Caco-2 (cell line): ENCODE results near the gene NEDD4L. TPM values are rescaled to one million over a fixed set of nuclear protein-coding genes. Genes with fewer than 3 reads are reported as not detected.

Source experiments
- BruUV-seq: library from RNA; stranded (reverse); fragments of 400-500 nt; replicated peaks from 2 replicates; lab custom pipeline; 2021; lab: Mats Ljungman, UMichigan
- CTCF ChIA-PET: fragments of 300-600 bp; sonication (Branson Sonifier 250); formaldehyde crosslinking; loops from one replicate; lab custom pipeline; 2022; ENCODE audit warnings: antibody characterized with exemption; lab: Charles Lee
- POLR2A ChIA-PET: fragments of 300-600 bp; sonication (Branson Sonifier 250); formaldehyde crosslinking; loops from one replicate; lab custom pipeline; 2022; ENCODE audit warnings: antibody characterized with exemption; lab: Charles Lee
- DNase-seq, 2 experiments: peaks; one replicate each; pipeline versions ENCODE4 v3.0.0 to v3.0.0-alpha.2; 2020 to 2022
- H3K27me3 ChIP-seq: replicated peaks from 2 replicates; pipeline ENCODE4 v1.6.0; 2011; ENCODE audit warnings: low read length; ENCODE audit not compliant: control insufficient read depth, insufficient read depth
- H3K36me3 ChIP-seq: 2 replicates; pipeline ENCODE4 v1.5.1; 2011; ENCODE audit warnings: low read length; ENCODE audit not compliant: control insufficient read depth, insufficient read depth
- H3K4me1 ChIP-seq: fragments of 250-450 bp; sonication (Bioruptor Pico); 2 replicates; pipeline ENCODE4 v1.5.1; 2020; ENCODE audit warnings: mild to moderate bottlenecking
- H3K4me3 ChIP-seq: 2 replicates; pipeline ENCODE4 v1.5.1; 2011; ENCODE audit warnings: low read depth, mild to moderate bottlenecking, control low read depth, low read length
- H3K9me3 ChIP-seq: fragments of 250-450 bp; sonication (Bioruptor Pico); 2 replicates; pipeline ENCODE4 v1.5.1; 2020; ENCODE audit warnings: mild to moderate bottlenecking, moderate library complexity
- H3K27ac Mint-ChIP-seq: one replicate; pipeline ENCODE4 v1.8.0; 2022; ENCODE audit warnings: mixed read lengths; ENCODE audit not compliant: unreplicated experiment
- H3K27me3 Mint-ChIP-seq: one replicate; pipeline ENCODE4 v1.8.0; 2022; ENCODE audit warnings: mixed read lengths; ENCODE audit not compliant: insufficient read depth, unreplicated experiment
- H3K36me3 Mint-ChIP-seq: one replicate; pipeline ENCODE4 v1.8.0; 2022; ENCODE audit warnings: mild to moderate bottlenecking, mixed read lengths; ENCODE audit not compliant: insufficient read depth, unreplicated experiment
- H3K4me1 Mint-ChIP-seq: one replicate; pipeline ENCODE4 v1.8.0; 2022; ENCODE audit warnings: low read depth, mixed read lengths; ENCODE audit not compliant: unreplicated experiment
- H3K4me3 Mint-ChIP-seq: one replicate; pipeline ENCODE4 v1.8.0; 2022; ENCODE audit warnings: mild to moderate bottlenecking, moderate library complexity, mixed read lengths; ENCODE audit not compliant: unreplicated experiment
- H3K9me3 Mint-ChIP-seq: one replicate; pipeline ENCODE4 v1.8.0; 2022; ENCODE audit warnings: mixed read lengths; ENCODE audit not compliant: unreplicated experiment
- intact Hi-C: fragments of 100-400 bp; cut with micrococcal nuclease; formaldehyde crosslinking; loops from one replicate; pipeline ENCODE4 v1.10.0; 2022; ENCODE audit not compliant: unreplicated experiment
- total RNA-seq: library from RNA; stranded (reverse); gene quantifications from 2 replicates; pipeline ENCODE4 v1.2.3, GENCODE V29; 2022
- TF ChIP-seq, protein P1 (sequence below), 2 experiments: fragments of 200-600 bp in 1 of 2; IDR thresholded peaks; 1 replicate in 1 of 2; 2 replicates in 1 of 2; pipeline versions ENCODE4 v1.5.1 to v1.8.0; 2011 to 2022; ENCODE audit warnings: antibody characterized with exemption in 1 of 2, control low read depth in 1 of 2, inconsistent platforms in 1 of 2, low read depth in 1 of 2, low read length in 1 of 2, mild to moderate bottlenecking in 1 of 2, moderate library complexity in 1 of 2; ENCODE audit not compliant: insufficient read depth in 1 of 2, severe bottlenecking in 1 of 2, unreplicated experiment in 1 of 2

Gene NEDD4L
- total RNA-seq, 1 experiment from 2014 or later = 85.4 TPM

DNA sequence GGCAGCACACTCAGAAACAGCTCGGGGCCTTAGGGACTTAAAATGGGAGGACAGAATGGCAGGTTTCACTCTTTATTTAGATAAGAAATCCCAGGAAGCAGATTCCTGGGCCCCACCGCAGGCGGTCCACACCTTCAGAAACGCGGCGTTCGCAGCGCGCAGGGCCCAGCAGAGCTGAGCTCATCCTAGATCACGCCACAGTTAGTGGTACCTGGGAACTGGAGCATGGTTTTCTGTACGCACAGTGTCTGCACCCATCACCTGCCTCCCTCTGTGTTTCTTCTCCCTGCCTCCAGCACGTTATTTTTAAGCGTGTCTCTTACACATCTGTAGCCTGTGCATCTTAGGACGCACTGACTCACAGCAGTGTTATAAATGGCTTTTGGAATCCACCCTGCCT is 342.8 kb downstream of the NEDD4L start:
- Mint-ChIP-seq H3K4me3 (no peak overlapping the region), H3K27ac (no peak overlapping the region), H3K9me3 (no peaks in the 10 kb centered on the region), H3K36me3 (peaks cover 38% of the 10 kb centered on the region), H3K27me3 (no peaks in the 10 kb centered on the region), H3K4me1 (no peaks in the 10 kb centered on the region)
- Histone ChIP-seq H3K27me3 (no peaks in the 10 kb centered on the region), H3K4me1 (no peaks in the 10 kb centered on the region), H3K9me3 (no peaks in the 10 kb centered on the region), H3K36me3 (no peaks in the 10 kb centered on the region; the same call in 1 of the 2 replicates), H3K4me3 (no peak overlapping the region)
- ChIA-PET POLR2A (no interaction called here), CTCF (no interaction called here)
- no TSS peak for BruUV-seq
- intact Hi-C loops = no loop called here
- DNase-seq = no peak
- TF ChIP-seq, protein P1, sequence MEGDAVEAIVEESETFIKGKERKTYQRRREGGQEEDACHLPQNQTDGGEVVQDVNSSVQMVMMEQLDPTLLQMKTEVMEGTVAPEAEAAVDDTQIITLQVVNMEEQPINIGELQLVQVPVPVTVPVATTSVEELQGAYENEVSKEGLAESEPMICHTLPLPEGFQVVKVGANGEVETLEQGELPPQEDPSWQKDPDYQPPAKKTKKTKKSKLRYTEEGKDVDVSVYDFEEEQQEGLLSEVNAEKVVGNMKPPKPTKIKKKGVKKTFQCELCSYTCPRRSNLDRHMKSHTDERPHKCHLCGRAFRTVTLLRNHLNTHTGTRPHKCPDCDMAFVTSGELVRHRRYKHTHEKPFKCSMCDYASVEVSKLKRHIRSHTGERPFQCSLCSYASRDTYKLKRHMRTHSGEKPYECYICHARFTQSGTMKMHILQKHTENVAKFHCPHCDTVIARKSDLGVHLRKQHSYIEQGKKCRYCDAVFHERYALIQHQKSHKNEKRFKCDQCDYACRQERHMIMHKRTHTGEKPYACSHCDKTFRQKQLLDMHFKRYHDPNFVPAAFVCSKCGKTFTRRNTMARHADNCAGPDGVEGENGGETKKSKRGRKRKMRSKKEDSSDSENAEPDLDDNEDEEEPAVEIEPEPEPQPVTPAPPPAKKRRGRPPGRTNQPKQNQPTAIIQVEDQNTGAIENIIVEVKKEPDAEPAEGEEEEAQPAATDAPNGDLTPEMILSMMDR (IDR thresholded peaks at IDR 0.05; ENCODE audit: insufficient read depth in 1 of 2, low read depth in 1 of 2, low read length in 1 of 2, severe bottlenecking in 1 of 2, unreplicated experiment in 1 of 2) = no peak

DNA sequence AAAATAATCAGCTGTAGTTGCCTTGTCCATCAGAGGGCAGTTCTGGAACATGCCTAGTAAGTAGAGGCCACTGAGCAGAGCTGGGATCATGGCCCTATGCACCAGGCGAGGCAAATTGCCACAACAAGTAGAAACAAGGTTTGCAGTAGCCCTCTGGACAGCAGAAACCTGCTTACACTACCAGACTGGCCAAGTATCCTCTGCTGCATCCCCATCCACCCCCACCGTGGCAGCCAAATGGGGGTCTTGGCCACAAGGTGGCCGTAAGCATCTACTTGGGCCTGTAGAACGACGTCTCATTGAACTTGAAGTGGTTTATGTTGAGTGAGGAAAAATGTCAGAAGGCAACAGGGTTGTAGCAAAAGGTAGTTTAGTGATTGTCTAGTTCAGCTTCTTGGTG is 343.7 kb downstream of the NEDD4L start:
- no peaks in the 10 kb centered on the region for H3K27me3 ChIP-seq
- no peaks in the 10 kb centered on the region for H3K4me1 ChIP-seq
- intact Hi-C loops = no loop called here
- ChIA-PET POLR2A (no interaction called here), CTCF (no interaction called here)
- H3K4me3 ChIP-seq = no peak overlapping the region
- no peaks in the 10 kb centered on the region; the same call in 1 of the 2 replicates for H3K36me3 ChIP-seq
- no peaks in the 10 kb centered on the region for H3K4me1 Mint-ChIP-seq
- no peaks in the 10 kb centered on the region for H3K9me3 ChIP-seq
- TF ChIP-seq, protein P1 (IDR thresholded peaks at IDR 0.05; ENCODE audit: insufficient read depth in 1 of 2, low read depth in 1 of 2, low read length in 1 of 2, severe bottlenecking in 1 of 2, unreplicated experiment in 1 of 2) = no peak
- H3K4me3 Mint-ChIP-seq = no peak overlapping the region
- H3K36me3 Mint-ChIP-seq = peaks cover 38% of the 10 kb centered on the region
- no peak overlapping the region for H3K27ac Mint-ChIP-seq
- H3K9me3 Mint-ChIP-seq = no peaks in the 10 kb centered on the region
- DNase-seq = no peak
- BruUV-seq = no TSS peak
- no peaks in the 10 kb centered on the region for H3K27me3 Mint-ChIP-seq

DNA sequence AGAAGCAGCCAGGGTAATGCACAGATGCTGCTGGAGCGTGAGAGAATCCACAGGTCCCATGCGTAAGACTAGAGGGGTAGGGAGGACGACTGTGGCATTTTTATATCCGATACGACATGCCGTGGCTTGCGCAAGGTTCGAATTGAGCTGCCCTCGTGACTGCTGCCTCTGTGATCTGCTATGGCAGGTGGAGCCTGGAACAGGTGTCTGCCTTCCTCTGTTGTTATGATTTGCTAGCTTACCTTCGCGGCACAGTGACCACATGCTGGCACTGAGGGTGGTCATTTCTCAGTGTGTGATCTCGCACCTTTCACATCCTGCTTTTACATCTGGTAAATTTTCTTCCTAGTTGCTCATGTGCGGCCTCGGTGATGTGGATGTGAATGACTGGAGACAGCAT is 344.7 kb downstream of the NEDD4L start:
- TF ChIP-seq, protein P1 (IDR thresholded peaks at IDR 0.05; ENCODE audit: insufficient read depth in 1 of 2, low read depth in 1 of 2, low read length in 1 of 2, severe bottlenecking in 1 of 2, unreplicated experiment in 1 of 2) = no peak
- no peak overlapping the region for H3K27ac Mint-ChIP-seq
- H3K4me3 Mint-ChIP-seq = no peak overlapping the region
- Histone ChIP-seq H3K4me1 (no peaks in the 10 kb centered on the region), H3K36me3 (no peaks in the 10 kb centered on the region; the same call in 1 of the 2 replicates), H3K27me3 (no peaks in the 10 kb centered on the region), H3K9me3 (no peaks in the 10 kb centered on the region), H3K4me3 (no peak overlapping the region)
- intact Hi-C loops = no loop called here
- no TSS peak for BruUV-seq
- no peaks in the 10 kb centered on the region for H3K4me1 Mint-ChIP-seq
- no peaks in the 10 kb centered on the region for H3K27me3 Mint-ChIP-seq
- ChIA-PET CTCF (no interaction called here), POLR2A (no interaction called here)
- H3K9me3 Mint-ChIP-seq = no peaks in the 10 kb centered on the region
- peaks cover 39% of the 10 kb centered on the region for H3K36me3 Mint-ChIP-seq
- no peak for DNase-seq
